RWPE1 (cell line): ENCODE results near the gene CCDC82.

Source experiments
- CTCF ChIA-PET: fragments of 350-600 bp; sonication (Branson Sonifier 250); formaldehyde crosslinking; extraction: SDS; loops from one replicate; lab custom pipeline; 2021; lab: Yijun Ruan, JAX
- POLR2A ChIA-PET: fragments of 400-600 bp; formaldehyde crosslinking; extraction: SDS; loops from one replicate; lab custom pipeline; 2020; ENCODE audit warnings: antibody characterized with exemption; ENCODE audit not compliant: low non-redundant PET; lab: Yijun Ruan, JAX
- DNase-seq: peaks from one replicate; pipeline ENCODE4 v3.0.0; 2012; ENCODE audit warnings: low spot score
- H3K27ac ChIP-seq: fragments of 450-650 bp; 2 replicates; pipeline ENCODE4 v1.5.1; 2017
- CTCF ChIP-seq: fragments of 450-650 bp; conservative IDR thresholded peaks from 2 replicates; pipeline ENCODE4 v1.5.1; 2017; ENCODE audit warnings: low read depth, mild to moderate bottlenecking

The CCDC82 gene

GRCh38 chr11:96315476-96315875, 74.2 kb downstream of the CCDC82 start:
- ChIA-PET POLR2A (no interaction called here), CTCF (interaction anchor here (1.0 kb wide), 1 partner anchor 27 kb away, joined by 3 read pairs; the partner anchor contains the start of gene MAML2)

GRCh38 chr11:96314326-96315020, 75.2 kb downstream of the CCDC82 start:
- POLR2A ChIA-PET = no interaction called here
- DNase-seq = peak; percentile 42
- H3K27ac ChIP-seq = peak overlapping the region; percentile 54; the same call in 1 of the 2 replicates
- no peak for TF ChIP-seq CTCF
- CTCF ChIA-PET = interaction anchor here (0.6 to 1.0 kb wide), 3 partner anchors 28 to 127 kb away, joined by 3 read pairs; partner anchors contain the start of gene MAML2

More at GRCh38 chr11:96315476-96315875, 74.2 kb downstream of the CCDC82 start:
- no peak overlapping the region for H3K27ac ChIP-seq
- no peak for TF ChIP-seq CTCF
- DNase-seq = no peak

GRCh38 chr11:96313163-96313562, 76.5 kb downstream of the CCDC82 start:
- TF ChIP-seq CTCF = no peak
- no peak overlapping the region for H3K27ac ChIP-seq
- DNase-seq = no peak
- ChIA-PET POLR2A (no interaction called here), CTCF (interaction anchor here (1.1 kb wide), 1 partner anchor 13 kb away, joined by 4 read pairs; no protein-coding TSS in a partner anchor)

- CTCF ChIA-PET = interaction anchor here (0.5 to 1.5 kb wide), 3 partner anchors 21 to 407 kb away, joined by 3 to 6 read pairs (median 3); partner anchors contain the start of gene MAML2
- DNase-seq = no peak
- no peak for TF ChIP-seq CTCF
- POLR2A ChIA-PET = no interaction called here
- H3K27ac ChIP-seq = no peak overlapping the region
Measured at GRCh38 chr11:96311120-96311568, 78.6 kb downstream of the CCDC82 start.

- CTCF ChIA-PET = interaction anchor here (0.6 to 1.5 kb wide), 3 partner anchors 33 to 1201 kb away, joined by 3 to 6 read pairs (median 3); partner anchors contain the start of gene MAML2
- no peak overlapping the region for H3K27ac ChIP-seq
- no peak for TF ChIP-seq CTCF
- DNase-seq = no peak
- POLR2A ChIA-PET = no interaction called here
Measured at GRCh38 chr11:96310236-96310635, 79.5 kb downstream of the CCDC82 start.

GRCh38 chr11:96309643-96310017, 80.1 kb downstream of the CCDC82 start:
- TF ChIP-seq CTCF = no peak
- ChIA-PET CTCF (no interaction called here), POLR2A (no interaction called here)
- no peak overlapping the region for H3K27ac ChIP-seq
- no peak for DNase-seq
